Stimulated activated CD8-positive, alpha-beta memory T cell treated with anti-CD3 and anti-CD28 coated beads, Interleukin-2, amount 100 ng/mL, for 48 hours (primary cell): ENCODE data around the gene BLOC1S5.
"Not testable (repeated sequence)": the region's sequence is repeated elsewhere in the genome, so short reads cannot be mapped to it uniquely, and the experiment has no call there.

Source experiments
- DNase-seq, 2 donors: peaks; one replicate each; pipeline ENCODE4 v3.0.0-alpha.2; 2020; ENCODE audit warnings: low read depth in 2 of 2

BLOC1S5 gene

GRCh38 chr6:7993399-7993798, 70.8 kb downstream of the BLOC1S5 start:
- DNase-seq, result no peak

GRCh38 chr6:7992002-7992815, 72.0 kb downstream of the BLOC1S5 start:
- DNase-seq, result no peak

GRCh38 chr6:7991536-7991935, 72.7 kb downstream of the BLOC1S5 start:
- DNase-seq, result no peak

GRCh38 chr6:7986219-7986618, 78.0 kb downstream of the BLOC1S5 start:
- no peak for DNase-seq

- DNase-seq, result not testable (repeated sequence)
Measured at GRCh38 chr6:7983967-7984366, 80.2 kb downstream of the BLOC1S5 start.

GRCh38 chr6:7979831-7980230, 84.4 kb downstream of the BLOC1S5 start:
- no peak for DNase-seq

GRCh38 chr6:7978736-7979135, 85.5 kb downstream of the BLOC1S5 start:
- no peak for DNase-seq

- no peak for DNase-seq
Measured at GRCh38 chr6:7976485-7977056, 87.6 kb downstream of the BLOC1S5 start.

- no peak for DNase-seq
Measured at GRCh38 chr6:7975764-7976146, 88.4 kb downstream of the BLOC1S5 start.

GRCh38 chr6:7974938-7975763, 89.0 kb downstream of the BLOC1S5 start:
- no peak for DNase-seq

- DNase-seq, result no peak
Measured at GRCh38 chr6:7974565-7974937, 89.6 kb downstream of the BLOC1S5 start.

GRCh38 chr6:7973584-7973983, 90.6 kb downstream of the BLOC1S5 start:
- no peak for DNase-seq

GRCh38 chr6:7971499-7971898, 92.7 kb downstream of the BLOC1S5 start:
- DNase-seq, result no peak

GRCh38 chr6:7970616-7971015, 93.6 kb downstream of the BLOC1S5 start:
- no peak for DNase-seq
